Mesenchymal stem cell (in vitro differentiated cells and primary cell): ENCODE data around the gene ME3.

Experiments used
- DNase-seq: peaks from one replicate; pipeline ENCODE4 v3.0.0-alpha.2; 2013
- H2AFZ ChIP-seq: one replicate; pipeline ENCODE4 v1.6.1; 2013; ENCODE audit warnings: low read depth, mild to moderate bottlenecking, control low read depth, inconsistent platforms, low read length, moderate library complexity
- H2AK5ac ChIP-seq: 2 replicates; pipeline ENCODE4 v1.6.1; 2013; ENCODE audit warnings: low read length, moderate library complexity, mild to moderate bottlenecking, inconsistent platforms; ENCODE audit not compliant: severe bottlenecking
- H2BK120ac ChIP-seq: one replicate; pipeline ENCODE4 v1.6.1; 2013; ENCODE audit warnings: low read depth, mild to moderate bottlenecking, inconsistent platforms, low read length, moderate library complexity
- H2BK12ac ChIP-seq, 2 experiments: one replicate each; pipeline ENCODE4 v1.6.1; 2013; ENCODE audit warnings: inconsistent platforms in 2 of 2, low read length in 2 of 2, mild to moderate bottlenecking in 2 of 2, moderate library complexity in 2 of 2, control low read depth in 1 of 2
- H2BK15ac ChIP-seq: one replicate; pipeline ENCODE4 v1.6.1; 2013; ENCODE audit warnings: mild to moderate bottlenecking, low read depth, inconsistent platforms; ENCODE audit not compliant: poor library complexity, severe bottlenecking
- H2BK5ac ChIP-seq: 2 replicates; pipeline ENCODE4 v1.6.1; 2013; ENCODE audit warnings: low read depth, mild to moderate bottlenecking, low read length, control low read depth, inconsistent platforms; ENCODE audit not compliant: poor library complexity, severe bottlenecking
- H3K14ac ChIP-seq, 2 experiments: one replicate each; pipeline ENCODE4 v1.6.1; 2013; ENCODE audit warnings: inconsistent platforms in 2 of 2, low read length in 2 of 2, control low read depth in 1 of 2, mild to moderate bottlenecking in 1 of 2, moderate library complexity in 1 of 2
- H3K18ac ChIP-seq, 2 experiments: one replicate each; pipeline ENCODE4 v1.6.1; 2013; ENCODE audit warnings: inconsistent platforms in 2 of 2, low read length in 2 of 2, control low read depth in 1 of 2, low read depth in 1 of 2, mild to moderate bottlenecking in 1 of 2
- H3K23ac ChIP-seq, 2 experiments: one replicate each; pipeline ENCODE4 v1.6.1; 2013; ENCODE audit warnings: inconsistent platforms in 2 of 2, low read length in 2 of 2, mild to moderate bottlenecking in 2 of 2, moderate library complexity in 2 of 2, control low read depth in 1 of 2
- H3K27ac ChIP-seq: 2 replicates; pipeline ENCODE4 v1.5.1; 2013; ENCODE audit warnings: mild to moderate bottlenecking, moderate library complexity, low read length, control low read depth, inconsistent platforms; ENCODE audit not compliant: poor library complexity, severe bottlenecking
- H3K27me3 ChIP-seq, 2 experiments: 2 replicates each; pipeline versions ENCODE4 v1.6.1 to v1.7.0; 2013; ENCODE audit warnings: low read length in 2 of 2, mild to moderate bottlenecking in 2 of 2, moderate library complexity in 2 of 2, control low read depth in 1 of 2, inconsistent platforms in 1 of 2; ENCODE audit not compliant: control insufficient read depth in 1 of 2, insufficient read depth in 1 of 2
- H3K36me3 ChIP-seq, 2 experiments: 2 replicates each; pipeline versions ENCODE4 v1.6.1 to v1.7.0; 2013; ENCODE audit warnings: low read length in 2 of 2, control low read depth in 1 of 2, inconsistent platforms in 1 of 2, low read depth in 1 of 2, mild to moderate bottlenecking in 1 of 2; ENCODE audit not compliant: insufficient read depth in 2 of 2, control insufficient read depth in 1 of 2
- H3K4ac ChIP-seq, 2 experiments: one replicate each; pipeline ENCODE4 v1.6.1; 2013; ENCODE audit warnings: inconsistent platforms in 2 of 2, low read length in 2 of 2, mild to moderate bottlenecking in 2 of 2, moderate library complexity in 2 of 2, control low read depth in 1 of 2, low read depth in 1 of 2
- H3K4me1 ChIP-seq: 2 replicates; pipeline ENCODE4 v1.6.1; 2013; ENCODE audit warnings: low read depth, low read length, control low read depth; ENCODE audit not compliant: control insufficient read depth, insufficient read depth
- H3K4me2 ChIP-seq: 2 replicates; pipeline ENCODE4 v1.6.1; 2013; ENCODE audit warnings: low read length, mild to moderate bottlenecking, inconsistent platforms; ENCODE audit not compliant: poor library complexity, severe bottlenecking
- H3K4me3 ChIP-seq, 2 experiments: 2 replicates each; pipeline versions ENCODE4 v1.5.1 to v1.7.0; 2013; ENCODE audit warnings: low read length in 2 of 2, mild to moderate bottlenecking in 2 of 2, control low read depth in 1 of 2, low read depth in 1 of 2; ENCODE audit not compliant: insufficient read depth in 1 of 2
- H3K79me1 ChIP-seq: replicated peaks from 2 replicates; pipeline ENCODE4 v1.6.1; 2013; ENCODE audit warnings: mild to moderate bottlenecking, control low read depth, low read length, inconsistent platforms; ENCODE audit not compliant: poor library complexity, severe bottlenecking
- H3K9ac ChIP-seq: 2 replicates; pipeline ENCODE4 v1.7.0; 2013; ENCODE audit warnings: mild to moderate bottlenecking, low read length, moderate library complexity
- H3K9me3 ChIP-seq: 2 replicates; pipeline ENCODE4 v1.7.0; 2013; ENCODE audit warnings: mild to moderate bottlenecking, low read length; ENCODE audit not compliant: control insufficient read depth
- H4K8ac ChIP-seq: one replicate; pipeline ENCODE4 v1.6.1; 2013; ENCODE audit warnings: inconsistent platforms, mild to moderate bottlenecking, low read length, moderate library complexity
- H4K91ac ChIP-seq: one replicate; pipeline ENCODE4 v1.6.1; 2013; ENCODE audit warnings: mild to moderate bottlenecking, low read length, inconsistent platforms
- WGBS: methylation state at CpG from one replicate; pipeline ENCODE4 v1.1.7; 2013; ENCODE audit warnings: mixed read lengths; 5-methylcytosine and 5-hydroxymethylcytosine counted together

Gene ME3

DNA sequence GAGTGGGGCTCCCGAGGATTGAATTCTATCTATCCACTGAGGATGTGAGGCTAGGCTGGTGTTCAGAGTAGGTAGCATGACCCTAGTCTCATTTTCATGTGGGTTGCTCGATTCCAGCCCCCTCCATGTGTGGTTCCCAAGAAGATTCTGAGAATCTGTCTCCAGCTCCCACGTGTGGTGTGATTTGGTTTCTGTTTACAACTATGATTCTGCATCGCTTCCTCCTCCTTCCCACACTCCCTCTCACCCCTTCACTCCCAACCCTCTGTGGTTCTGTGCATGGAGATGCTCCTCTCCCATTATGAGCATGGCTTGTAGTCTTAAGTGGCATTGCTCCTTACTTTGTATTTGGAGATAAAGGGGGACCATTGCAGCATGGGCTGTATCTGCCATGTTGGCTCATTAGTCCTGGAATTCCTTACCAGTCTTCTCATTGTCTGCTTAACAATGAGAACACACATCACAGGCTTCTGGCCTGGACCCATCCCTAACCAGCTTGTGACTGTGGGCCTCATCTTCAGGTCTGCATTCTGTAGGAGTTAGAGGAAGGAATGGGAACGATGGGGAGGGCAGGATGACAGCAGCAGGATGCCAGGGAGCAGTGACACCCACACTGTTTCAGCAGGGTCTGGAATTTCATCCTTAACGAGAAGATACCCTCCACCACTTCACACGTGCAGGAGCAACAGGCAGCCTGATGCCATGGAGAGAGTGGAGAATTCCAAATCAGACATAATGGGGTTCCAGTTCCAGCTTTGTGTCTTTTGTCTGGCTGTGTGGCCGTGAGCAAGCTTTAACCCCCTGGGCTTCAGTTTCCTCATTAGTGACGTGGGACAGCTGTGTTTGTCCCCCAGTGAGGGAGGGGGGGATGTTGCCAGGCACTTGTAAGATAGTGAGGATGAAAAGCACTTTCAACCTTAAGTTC is 211.7 kb downstream of the ME3 start:
- Histone ChIP-seq H3K4me2 (no peak overlapping the region), H2BK15ac (no peak overlapping the region), H3K14ac (peak overlapping the region in 1 of 2 experiments; percentile 78), H3K27ac (peak overlapping the region; percentile 92), H2AK5ac (peak overlapping the region; percentile 8), H3K18ac (peak overlapping the region; percentile 27 to 79), H3K36me3 (peaks cover 5 to 8% of the 10 kb centered on the region in 2 experiments), H3K79me1 (no peaks in the 10 kb centered on the region), H2BK120ac (no peak overlapping the region), H2AFZ (no peak overlapping the region), H4K91ac (no peak overlapping the region), H4K8ac (no peak overlapping the region), H3K4me1 (peaks cover 30% of the 10 kb centered on the region), H2BK5ac (peak overlapping the region; percentile 36), H3K27me3 (no peaks in the 10 kb centered on the region), H3K9ac (no peak overlapping the region), H3K9me3 (no peaks in the 10 kb centered on the region), H3K4me3 (no peak overlapping the region), H3K4ac (peak overlapping the region in 1 of 2 experiments; percentile 19), H3K23ac (no peak overlapping the region), H2BK12ac (peak overlapping the region; percentile 12 to 75)
- WGBS = 73% methylated on average over 9 of the region's 9 CpGs
- DNase-seq = peak; percentile 27

DNA sequence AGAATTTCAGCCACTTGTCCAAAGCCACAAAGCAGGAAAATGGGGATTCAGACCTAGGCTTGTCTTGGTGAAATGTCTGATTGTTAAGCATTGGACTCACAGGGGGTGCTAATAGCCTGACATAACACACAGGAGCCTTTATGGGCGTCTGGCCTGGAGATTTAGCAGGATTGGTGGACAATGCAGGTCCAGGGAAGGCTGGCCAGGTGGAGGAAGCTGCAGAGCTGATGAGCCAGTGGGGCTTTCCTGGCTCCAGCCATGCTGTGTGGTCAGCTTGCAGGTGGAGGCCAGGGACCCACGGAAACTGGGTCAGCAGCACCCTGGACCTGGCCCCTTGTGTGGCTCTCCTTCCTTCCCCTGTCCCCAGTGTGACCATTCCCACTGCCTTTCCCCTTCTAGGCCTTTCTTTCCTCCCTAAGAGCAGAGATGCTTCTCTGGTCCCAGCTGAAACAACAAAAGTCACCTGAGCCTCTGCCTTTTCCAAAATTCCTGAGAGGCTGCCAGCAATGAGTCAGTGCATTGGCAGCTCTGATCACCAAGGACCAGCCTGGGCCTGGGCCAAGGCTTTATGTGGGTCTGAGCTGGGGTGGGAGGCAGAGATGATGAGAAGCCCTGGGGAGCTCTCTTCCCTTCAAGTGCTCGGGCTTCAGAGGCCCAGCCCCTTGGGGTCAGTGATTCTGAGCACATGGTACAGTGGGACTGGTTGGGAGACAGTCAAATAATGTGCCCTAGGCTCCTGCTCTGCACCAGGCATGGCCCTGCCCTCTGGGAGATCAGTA is 212.5 kb downstream of the ME3 start:
- 54% methylated on average over 3 of the region's 3 CpGs for WGBS
- peak overlapping the region; percentile 76 for H4K91ac ChIP-seq
- peak overlapping the region; percentile 18 to 58 for H3K18ac ChIP-seq

DNA sequence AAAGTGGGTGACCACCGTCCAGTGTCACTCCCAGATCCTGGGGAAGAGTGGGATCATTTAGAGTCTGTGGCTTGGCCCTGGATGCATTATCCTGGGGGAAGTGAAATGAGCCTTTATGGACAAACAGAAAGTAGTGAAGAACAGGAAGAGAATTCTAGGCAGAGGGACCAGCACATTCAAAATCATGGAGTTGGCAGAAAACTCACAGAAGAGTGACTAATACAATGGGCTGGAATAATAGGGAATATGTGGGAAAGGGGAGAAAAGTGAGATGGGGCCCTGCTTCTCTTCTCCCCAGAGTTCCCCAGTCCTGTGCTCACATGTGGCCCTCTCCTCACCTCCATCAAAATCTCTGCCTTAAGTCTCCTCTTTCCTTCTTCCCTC is 213.4 kb downstream of the ME3 start:
- peak overlapping the region; percentile 59 to 70 for H2BK12ac ChIP-seq
- H2BK120ac ChIP-seq = no peak overlapping the region
- H3K18ac ChIP-seq = peak overlapping the region in 1 of 2 experiments; percentile 31
- H2AFZ ChIP-seq = no peak overlapping the region
- H3K27me3 ChIP-seq = no peaks in the 10 kb centered on the region
- DNase-seq = no peak
- H3K23ac ChIP-seq = no peak overlapping the region
- H3K4me1 ChIP-seq = peaks cover 25% of the 10 kb centered on the region
- H4K91ac ChIP-seq = peak overlapping the region; percentile 14
- WGBS = 90% methylated on average over 1 of the region's 1 CpG
- H2AK5ac ChIP-seq = peak overlapping the region; percentile 95
- H3K9ac ChIP-seq = peak overlapping the region; percentile 71
- no peaks in the 10 kb centered on the region for H3K9me3 ChIP-seq
- peak overlapping the region; percentile 91 for H3K27ac ChIP-seq
- peak overlapping the region; percentile 11 for H2BK5ac ChIP-seq
- peak overlapping the region; percentile 75 for H2BK15ac ChIP-seq
- H3K79me1 ChIP-seq = no peaks in the 10 kb centered on the region
- H3K4ac ChIP-seq = peak overlapping the region; percentile 24 to 28
- H3K36me3 ChIP-seq = peaks cover 0 to 8% of the 10 kb centered on the region in 2 experiments
- H4K8ac ChIP-seq = no peak overlapping the region
- no peak overlapping the region for H3K4me2 ChIP-seq
- no peak overlapping the region for H3K14ac ChIP-seq
- H3K4me3 ChIP-seq = no peak overlapping the region

More for the DNA sequence above, 212.5 kb downstream of the ME3 start:
- H2BK15ac ChIP-seq = no peak overlapping the region
- H3K9me3 ChIP-seq = no peaks in the 10 kb centered on the region
- peaks cover 3 to 8% of the 10 kb centered on the region in 2 experiments for H3K36me3 ChIP-seq
- peak overlapping the region in 1 of 2 experiments; percentile 5 for H3K14ac ChIP-seq
- peak overlapping the region; percentile 24 for H3K9ac ChIP-seq
- H2BK5ac ChIP-seq = peak overlapping the region; percentile 87
- no peak overlapping the region for H3K4me2 ChIP-seq
- peaks cover 25% of the 10 kb centered on the region for H3K4me1 ChIP-seq
- H3K27ac ChIP-seq = peak overlapping the region; percentile 92
- no peak overlapping the region for H2AFZ ChIP-seq
- H2BK120ac ChIP-seq = no peak overlapping the region
- no peak overlapping the region for H3K4me3 ChIP-seq
- H3K79me1 ChIP-seq = no peaks in the 10 kb centered on the region
- DNase-seq = peak; percentile 51
- peak overlapping the region; percentile 56 to 60 for H2BK12ac ChIP-seq
- peak overlapping the region; percentile 95 for H2AK5ac ChIP-seq
- no peak overlapping the region for H3K23ac ChIP-seq
- peak overlapping the region; percentile 6 to 28 for H3K4ac ChIP-seq
- H3K27me3 ChIP-seq = no peaks in the 10 kb centered on the region
- H4K8ac ChIP-seq = peak overlapping the region; percentile 14
